Mesendoderm (in vitro differentiated cells): ENCODE results near the gene RTKN2.

Source experiments
- DNase-seq: peaks from one replicate; pipeline ENCODE4 v3.0.0; 2013
- H2AK5ac ChIP-seq: 2 replicates; pipeline ENCODE4 v1.6.1; 2013; ENCODE audit warnings: low read length, inconsistent platforms
- H2BK120ac ChIP-seq: 2 replicates; pipeline ENCODE4 v1.6.1; 2013; ENCODE audit warnings: low read depth, mild to moderate bottlenecking, low read length, moderate library complexity, mixed read lengths
- H2BK15ac ChIP-seq: replicated peaks from 2 replicates; pipeline ENCODE4 v1.6.1; 2013; ENCODE audit warnings: low read depth, mild to moderate bottlenecking, moderate library complexity
- H2BK5ac ChIP-seq: 2 replicates; pipeline ENCODE4 v1.6.1; 2013; ENCODE audit warnings: low read length, inconsistent platforms
- H3K18ac ChIP-seq: 2 replicates; pipeline ENCODE4 v1.6.1; 2013; ENCODE audit warnings: mild to moderate bottlenecking, low read length, mixed read lengths
- H3K23ac ChIP-seq: one replicate; pipeline ENCODE4 v1.6.1; 2013; ENCODE audit warnings: low read length
- H3K27ac ChIP-seq: 2 replicates; pipeline ENCODE4 v1.5.1; 2013; ENCODE audit warnings: low read depth, mild to moderate bottlenecking, inconsistent platforms, low read length, moderate library complexity
- H3K27me3 ChIP-seq: 2 replicates; pipeline ENCODE4 v1.6.1; 2013; ENCODE audit warnings: low read length, control low read depth, mild to moderate bottlenecking, inconsistent platforms; ENCODE audit not compliant: insufficient read depth, poor library complexity
- H3K36me3 ChIP-seq: 2 replicates; pipeline ENCODE4 v1.6.1; 2013; ENCODE audit warnings: low read length, inconsistent platforms; ENCODE audit not compliant: control insufficient read depth, insufficient read depth
- H3K4ac ChIP-seq: one replicate; pipeline ENCODE4 v1.6.1; 2013; ENCODE audit warnings: low read depth, mild to moderate bottlenecking, low read length, moderate library complexity
- H3K4me1 ChIP-seq: 2 replicates; pipeline ENCODE4 v1.6.1; 2013; ENCODE audit warnings: low read depth, low read length, inconsistent platforms; ENCODE audit not compliant: control insufficient read depth
- H3K4me2 ChIP-seq: 2 replicates; pipeline ENCODE4 v1.6.1; 2013; ENCODE audit warnings: low read length
- H3K4me3 ChIP-seq: 2 replicates; pipeline ENCODE4 v1.5.1; 2013; ENCODE audit warnings: mild to moderate bottlenecking, low read length
- H3K56ac ChIP-seq: one replicate; pipeline ENCODE4 v1.6.1; 2013; ENCODE audit warnings: low read length
- H3K79me1 ChIP-seq: 2 replicates; pipeline ENCODE4 v1.6.1; 2013; ENCODE audit warnings: low read length, inconsistent platforms
- H3K79me2 ChIP-seq: 2 replicates; pipeline ENCODE4 v1.6.1; 2013; ENCODE audit warnings: mild to moderate bottlenecking, low read length; ENCODE audit not compliant: control insufficient read depth, insufficient read depth
- H3K9ac ChIP-seq: 2 replicates; pipeline ENCODE4 v1.6.1; 2013; ENCODE audit warnings: low read length, inconsistent platforms
- H4K5ac ChIP-seq: one replicate; pipeline ENCODE4 v1.6.1; 2013; ENCODE audit warnings: low read length
- H4K8ac ChIP-seq: one replicate; pipeline ENCODE4 v1.6.1; 2013; ENCODE audit warnings: low read depth, mild to moderate bottlenecking, control low read depth, low read length, moderate library complexity
- WGBS: extraction: QIAGEN DNeasy Blood & Tissue Kit; methylation state at CpG from one replicate; pipeline ENCODE4 v1.1.7; 2013; ENCODE audit warnings: low lambda C conversion rate, missing lambda C conversion rate; ENCODE audit not compliant: insufficient coverage; ENCODE audit errors: extremely low coverage; 5-methylcytosine and 5-hydroxymethylcytosine counted together

The RTKN2 gene

GRCh38 chr10:62183442-62183841, 85.2 kb downstream of the RTKN2 start:
- Histone ChIP-seq H3K27me3 (no peaks in the 10 kb centered on the region), H2BK5ac (no peak overlapping the region), H2BK15ac (no peak overlapping the region), H3K4me3 (no peak overlapping the region), H3K4me1 (no peaks in the 10 kb centered on the region), H3K27ac (no peak overlapping the region), H3K4me2 (no peak overlapping the region), H2AK5ac (no peak overlapping the region), H3K4ac (no peak overlapping the region), H4K5ac (no peak overlapping the region), H4K8ac (no peak overlapping the region), H3K56ac (no peak overlapping the region), H2BK120ac (no peak overlapping the region), H3K9ac (no peak overlapping the region), H3K18ac (no peak overlapping the region), H3K23ac (no peak overlapping the region), H3K36me3 (no peaks in the 10 kb centered on the region), H3K79me2 (no peaks in the 10 kb centered on the region), H3K79me1 (no peaks in the 10 kb centered on the region)
- no CpG with 5 or more reads among the region's 3 CpGs for WGBS
- no peak for DNase-seq

- Histone ChIP-seq H4K5ac (no peak overlapping the region), H3K56ac (no peak overlapping the region), H3K18ac (no peak overlapping the region), H3K4ac (no peak overlapping the region), H2BK5ac (no peak overlapping the region), H3K79me1 (no peaks in the 10 kb centered on the region), H3K4me1 (no peaks in the 10 kb centered on the region), H2BK15ac (no peak overlapping the region), H3K27me3 (no peaks in the 10 kb centered on the region), H4K8ac (no peak overlapping the region), H3K4me3 (no peak overlapping the region), H3K36me3 (no peaks in the 10 kb centered on the region), H2BK120ac (no peak overlapping the region), H3K23ac (no peak overlapping the region), H3K9ac (no peak overlapping the region), H2AK5ac (no peak overlapping the region), H3K27ac (no peak overlapping the region), H3K4me2 (no peak overlapping the region), H3K79me2 (no peaks in the 10 kb centered on the region)
- DNase-seq = no peak
- WGBS = no CpG with 5 or more reads among the region's 4 CpGs
Observed at GRCh38 chr10:62182595-62182994, 86.0 kb downstream of the RTKN2 start.

GRCh38 chr10:62182171-62182570, 86.5 kb downstream of the RTKN2 start:
- no peak for DNase-seq
- Histone ChIP-seq H4K5ac (no peak overlapping the region), H2BK120ac (no peak overlapping the region), H3K23ac (no peak overlapping the region), H3K9ac (no peak overlapping the region), H2BK15ac (no peak overlapping the region), H4K8ac (no peak overlapping the region), H3K18ac (no peak overlapping the region), H2AK5ac (no peak overlapping the region), H2BK5ac (no peak overlapping the region), H3K4me3 (no peak overlapping the region), H3K4me1 (no peaks in the 10 kb centered on the region), H3K36me3 (no peaks in the 10 kb centered on the region), H3K4me2 (no peak overlapping the region), H3K79me1 (no peaks in the 10 kb centered on the region), H3K27ac (no peak overlapping the region), H3K79me2 (no peaks in the 10 kb centered on the region), H3K27me3 (no peaks in the 10 kb centered on the region), H3K4ac (no peak overlapping the region), H3K56ac (no peak overlapping the region)
- WGBS = no CpG with 5 or more reads among the region's 2 CpGs

GRCh38 chr10:62180677-62181076, 88.0 kb downstream of the RTKN2 start:
- Histone ChIP-seq H3K56ac (no peak overlapping the region), H2BK120ac (no peak overlapping the region), H4K8ac (no peak overlapping the region), H3K4me1 (no peaks in the 10 kb centered on the region), H4K5ac (no peak overlapping the region), H3K79me1 (no peaks in the 10 kb centered on the region), H3K27me3 (no peaks in the 10 kb centered on the region), H3K18ac (no peak overlapping the region), H3K23ac (no peak overlapping the region), H3K4ac (no peak overlapping the region), H2BK5ac (no peak overlapping the region), H2AK5ac (no peak overlapping the region), H3K4me3 (no peak overlapping the region), H3K36me3 (no peaks in the 10 kb centered on the region), H3K9ac (no peak overlapping the region), H3K27ac (no peak overlapping the region), H3K79me2 (no peaks in the 10 kb centered on the region), H2BK15ac (no peak overlapping the region), H3K4me2 (no peak overlapping the region)
- no peak for DNase-seq
- WGBS = no CpG with 5 or more reads among the region's 4 CpGs

- H2AK5ac ChIP-seq = no peak overlapping the region
- no peak overlapping the region for H3K9ac ChIP-seq
- no peaks in the 10 kb centered on the region for H3K79me2 ChIP-seq
- H4K5ac ChIP-seq = no peak overlapping the region
- H4K8ac ChIP-seq = no peak overlapping the region
- H3K4me3 ChIP-seq = no peak overlapping the region
- WGBS = no CpG with 5 or more reads among the region's 2 CpGs
- H2BK120ac ChIP-seq = no peak overlapping the region
- no peaks in the 10 kb centered on the region for H3K4me1 ChIP-seq
- DNase-seq = no peak
- H3K79me1 ChIP-seq = no peaks in the 10 kb centered on the region
- no peak overlapping the region for H3K4ac ChIP-seq
- H3K27ac ChIP-seq = no peak overlapping the region
- H3K56ac ChIP-seq = no peak overlapping the region
- no peaks in the 10 kb centered on the region for H3K36me3 ChIP-seq
- H3K4me2 ChIP-seq = no peak overlapping the region
- H2BK15ac ChIP-seq = no peak overlapping the region
- no peak overlapping the region for H3K18ac ChIP-seq
- no peak overlapping the region for H2BK5ac ChIP-seq
- H3K27me3 ChIP-seq = no peaks in the 10 kb centered on the region
- no peak overlapping the region for H3K23ac ChIP-seq
Observed at GRCh38 chr10:62178568-62178967, 90.1 kb downstream of the RTKN2 start.

- Histone ChIP-seq H3K4me2 (no peak overlapping the region), H3K36me3 (no peaks in the 10 kb centered on the region), H3K4me3 (no peak overlapping the region), H4K8ac (no peak overlapping the region), H3K27me3 (no peaks in the 10 kb centered on the region), H2BK15ac (no peak overlapping the region), H2BK5ac (no peak overlapping the region), H3K4me1 (no peaks in the 10 kb centered on the region), H3K4ac (no peak overlapping the region), H2AK5ac (no peak overlapping the region), H3K56ac (no peak overlapping the region), H3K9ac (no peak overlapping the region), H3K27ac (no peak overlapping the region), H3K18ac (no peak overlapping the region), H3K79me2 (no peaks in the 10 kb centered on the region), H3K79me1 (no peaks in the 10 kb centered on the region), H2BK120ac (no peak overlapping the region), H3K23ac (no peak overlapping the region), H4K5ac (no peak overlapping the region)
- WGBS = no CpG with 5 or more reads among the region's 3 CpGs
- DNase-seq = no peak
Observed at GRCh38 chr10:62177111-62177510, 91.5 kb downstream of the RTKN2 start.
